ENCODE results near the gene MORN1. TPM values are rescaled to one million over a fixed set of nuclear protein-coding genes. Genes with fewer than 3 reads are reported as not detected.

The MORN1 gene
- total and polyA plus RNA-seq, 2 of the 4 experiments (the other 2 are of a cell fraction): 3.0 to 4.2 TPM

DNA sequence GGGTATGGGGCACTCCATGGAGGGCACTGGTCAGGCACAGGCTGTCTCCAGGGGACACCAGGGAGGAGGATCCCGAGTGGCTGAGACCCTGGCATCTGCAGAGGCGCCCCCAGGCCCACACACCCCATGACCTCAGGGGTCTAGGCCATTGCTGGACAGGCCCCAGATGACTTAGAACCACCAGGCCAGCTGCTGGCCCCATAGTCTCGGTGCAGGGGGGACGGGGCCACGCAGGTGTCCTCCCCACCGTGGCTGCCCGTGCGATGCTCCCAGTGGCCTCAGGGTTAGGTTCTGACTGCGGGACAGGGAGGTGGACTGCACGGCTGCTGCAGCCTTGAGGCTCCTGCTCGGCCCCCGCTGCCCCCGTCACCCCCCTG, 44.0 kb downstream of the MORN1 start:
- Histone ChIP-seq H3K56ac (ENCODE audit: extremely low read depth, insufficient read depth, low read length) (no peak overlapping the region), H4K91ac (ENCODE audit: insufficient read depth, low read depth, low read length) (no peak overlapping the region), H3K4ac (ENCODE audit: low read depth, low read length) (no peak overlapping the region), H4K5ac (ENCODE audit: low read depth, low read length) (no peak overlapping the region), H2BK120ac (ENCODE audit: low read depth, low read length) (no peak overlapping the region), H3K9ac (ENCODE audit: low read depth, low read length) (no peak overlapping the region), H2AK9ac (replicated peaks; ENCODE audit: low read depth, low read length, poor library complexity) (no peak overlapping the region), H3K27ac (ENCODE audit: insufficient read depth, low read length) (no peak overlapping the region), H3K14ac (replicated peaks; ENCODE audit: low read depth, low read length) (no peak overlapping the region), H4K20me1 (ENCODE audit: insufficient read depth, low read length) (no peaks in the 10 kb centered on the region), H2BK20ac (ENCODE audit: low read depth, low read length) (no peak overlapping the region), H3K18ac (ENCODE audit: low read depth, low read length) (no peak overlapping the region), H3K4me2 (ENCODE audit: low read depth, low read length) (no peak overlapping the region), H3K4me1 (ENCODE audit: control insufficient read depth, insufficient read depth, low read length) (no peaks in the 10 kb centered on the region), H2AFZ (replicated peaks; ENCODE audit: low read length, poor library complexity) (no peak overlapping the region), H2BK5ac (ENCODE audit: low read depth, low read length, poor library complexity, severe bottlenecking) (no peak overlapping the region), H3K79me1 (ENCODE audit: low read depth in 1 of 2, low read length in 2 of 2) (no peaks in the 10 kb centered on the region), H4K8ac (ENCODE audit: low read depth in 2 of 2, low read length in 2 of 2) (no peak overlapping the region), H2BK15ac (ENCODE audit: low read depth, low read length) (no peak overlapping the region), H3K27me3 (ENCODE audit: control insufficient read depth, insufficient read depth, low read length) (no peaks in the 10 kb centered on the region), H3K36me3 (ENCODE audit: control insufficient read depth, insufficient read depth, low read length) (no peaks in the 10 kb centered on the region), H3K9me3 (ENCODE audit: control insufficient read depth, insufficient read depth, low read length) (no peaks in the 10 kb centered on the region), H3K9me1 (ENCODE audit: insufficient read depth, low read length) (no peaks in the 10 kb centered on the region), H2AK5ac (ENCODE audit: low read depth, low read length) (no peak overlapping the region), H3K23ac (ENCODE audit: low read depth, low read length) (no peak overlapping the region), H3K4me3 (ENCODE audit: insufficient read depth, low read depth, low read length) (no peak overlapping the region)
- no peak for TF ChIP-seq RFX5 (IDR thresholded peaks at IDR 0.05; ENCODE audit: low read depth, low read length)
- ChIA-PET POLR2A (ENCODE audit: unreplicated experiment) (no interaction called here), CTCF (no interaction called here)
- intact Hi-C loops (cut with micrococcal nuclease) (no loop called here), in situ Hi-C loops (cut with MboI; ENCODE audit: low sequenced_read_pairs) (no loop called here), dilution Hi-C loops (cut with HindIII; ENCODE audit: low sequenced_read_pairs, unreplicated experiment) (no loop called here)
- no peak for DNase-seq
- BruUV-seq (replicated peaks): no TSS peak
- ATAC-seq (ENCODE audit: low read depth): no peak
- 60% methylated on average over 1 of the region's 13 CpGs; no CpG with 5 or more reads in 1 of the 2 experiments for WGBS, 2 experiments (ENCODE audit: extremely low coverage in 2 of 2, insufficient read length in 1 of 2)

Data from IMR-90 (cell line).